ENCODE results near the gene TESPA1.

- TF ChIP-seq RAD21 (CRISPR knock-in tag; conservative IDR thresholded peaks at IDR 0.05 in 1 of 2, IDR thresholded peaks at IDR 0.05 in 1 of 2) = no peak
- no peak for TF ChIP-seq CTCF (IDR thresholded peaks at IDR 0.05 in 2 of 3, conservative IDR thresholded peaks at IDR 0.05 in 1 of 3; ENCODE audit: insufficient read depth in 2 of 3, low read depth in 1 of 3, low read length in 3 of 3)
- no peak for TF ChIP-seq KLF1 (tag; IDR thresholded peaks at IDR 0.05)
- no peak for TF ChIP-seq ZNF146 (CRISPR knock-in tag; IDR thresholded peaks at IDR 0.05; ENCODE audit: unreplicated experiment)
- TF ChIP-seq SMARCC2 (IDR thresholded peaks at IDR 0.05; ENCODE audit: low read depth) = no peak
- no peak for TF ChIP-seq GABPA (tag; conservative IDR thresholded peaks at IDR 0.05; ENCODE audit: low read depth)
- no peak for TF ChIP-seq POLR2A (conservative IDR thresholded peaks at IDR 0.05)
Measured at GRCh38 chr12:54917001-54917488, 67.5 kb downstream of the TESPA1 start.
